Amniotic stem cell (primary cell): ENCODE data around the gene MMP11.

Experiments used
- DNase-seq: peaks from one replicate; lab custom pipeline; 2025; lab: John Stamatoyannopoulos, UW

Gene MMP11

GRCh38 chr22:23831261-23831660 lies 58.6 kb downstream of the MMP11 start:
- no peak for DNase-seq

DNA sequence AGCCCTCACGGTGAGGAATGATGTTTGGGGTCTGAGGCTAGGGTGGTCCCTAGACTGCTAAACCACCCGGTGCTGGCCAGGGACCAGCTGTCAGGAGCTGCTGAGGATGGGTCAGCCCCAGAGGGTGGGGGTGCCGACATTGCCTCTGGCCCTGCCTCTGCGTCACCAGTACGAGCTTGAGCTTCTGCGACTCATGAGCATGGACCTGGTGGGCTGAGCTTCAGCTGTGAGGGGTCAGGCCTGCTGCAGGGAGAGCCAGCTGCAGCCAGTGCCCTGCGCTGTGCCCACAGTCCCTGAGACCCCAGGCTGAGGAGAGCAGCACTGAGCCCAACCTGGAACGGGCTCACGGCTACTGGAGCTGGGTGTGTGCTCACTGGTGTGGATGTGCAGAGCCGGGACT lies 59.1 kb downstream of the MMP11 start:
- DNase-seq = no peak

GRCh38 chr22:23832226-23833016 lies 59.8 kb downstream of the MMP11 start:
- no peak for DNase-seq

- no peak for DNase-seq
Measured at GRCh38 chr22:23833017-23833751, 60.5 kb downstream of the MMP11 start.
